ENCODE measurements around the gene SNX30.
"Not testable (repeated sequence)": the region's sequence is repeated elsewhere in the genome, so short reads cannot be mapped to it uniquely, and the experiment has no call there.

The SNX30 gene

GRCh38 chr9:112750016-112750763 is at the start of gene SNX30:
TSS of gene SNX30 (plus strand) at chr9:112750760. CDS start at chr9:112751002, 242 bp downstream.
- DNase-seq = peak; percentile 88

- no peak for DNase-seq
These were observed 47.3 kb upstream of the SNX30 start for GRCh38 chr9:112703304-112703703.

- DNase-seq = no peak
These were observed 44.7 kb upstream of the SNX30 start for GRCh38 chr9:112705768-112706427.

- no peak for DNase-seq
These were observed 39.4 kb upstream of the SNX30 start for GRCh38 chr9:112711050-112711689.

- DNase-seq = no peak
These were observed 37.9 kb upstream of the SNX30 start for GRCh38 chr9:112712678-112713077.

GRCh38 chr9:112717661-112718331 is 32.8 kb upstream of the SNX30 start, which contains the start of gene INIP:
TSS of gene INIP (minus strand) at chr9:112718117. CDS start at chr9:112716485, 1,632 bp downstream.
- peak; percentile 98 for DNase-seq

- DNase-seq = no peak
These were observed 31.3 kb upstream of the SNX30 start for GRCh38 chr9:112719241-112719691.

GRCh38 chr9:112719696-112720095 is 30.9 kb upstream of the SNX30 start:
- no peak for DNase-seq

- no peak for DNase-seq
These were observed 30.3 kb upstream of the SNX30 start for GRCh38 chr9:112720113-112720780.

- DNase-seq = not testable (repeated sequence)
These were observed 27.8 kb upstream of the SNX30 start for GRCh38 chr9:112722749-112723148.

- DNase-seq = no peak
These were observed 24.6 kb upstream of the SNX30 start for GRCh38 chr9:112725961-112726360.

- no peak for DNase-seq
These were observed 24.1 kb upstream of the SNX30 start for GRCh38 chr9:112726428-112726827.

- DNase-seq = no peak
These were observed 22.2 kb upstream of the SNX30 start for GRCh38 chr9:112728401-112728800.

GRCh38 chr9:112731971-112732370 is 18.6 kb upstream of the SNX30 start:
- DNase-seq = no peak

- DNase-seq = no peak
These were observed 15.7 kb upstream of the SNX30 start for GRCh38 chr9:112734892-112735291.

GRCh38 chr9:112743216-112743836 is 7.2 kb upstream of the SNX30 start:
- no peak for DNase-seq

GRCh38 chr9:112744177-112744576 is 6.4 kb upstream of the SNX30 start:
- no peak for DNase-seq

GRCh38 chr9:112747094-112747493 is 3.5 kb upstream of the SNX30 start:
- no peak for DNase-seq

- DNase-seq = no peak
These were observed 150 bp downstream of the SNX30 start for GRCh38 chr9:112750764-112751055.

- DNase-seq = peak; percentile 4
These were observed 666 bp downstream of the SNX30 start for GRCh38 chr9:112751056-112751795.

GRCh38 chr9:112752334-112753125 is 2.0 kb downstream of the SNX30 start:
- DNase-seq = no peak

Measured in NCI-H774 (cell line).